GM12872 (cell line): ENCODE data around the gene RIMS3.

Source experiments
- TF ChIP-seq, protein P1 (sequence below): IDR thresholded peaks from 3 replicates; pipeline ENCODE4 v1.5.1; 2011; ENCODE audit warnings: low read depth, mild to moderate bottlenecking, low read length, moderate library complexity; ENCODE audit not compliant: insufficient read depth

RIMS3 gene

DNA sequence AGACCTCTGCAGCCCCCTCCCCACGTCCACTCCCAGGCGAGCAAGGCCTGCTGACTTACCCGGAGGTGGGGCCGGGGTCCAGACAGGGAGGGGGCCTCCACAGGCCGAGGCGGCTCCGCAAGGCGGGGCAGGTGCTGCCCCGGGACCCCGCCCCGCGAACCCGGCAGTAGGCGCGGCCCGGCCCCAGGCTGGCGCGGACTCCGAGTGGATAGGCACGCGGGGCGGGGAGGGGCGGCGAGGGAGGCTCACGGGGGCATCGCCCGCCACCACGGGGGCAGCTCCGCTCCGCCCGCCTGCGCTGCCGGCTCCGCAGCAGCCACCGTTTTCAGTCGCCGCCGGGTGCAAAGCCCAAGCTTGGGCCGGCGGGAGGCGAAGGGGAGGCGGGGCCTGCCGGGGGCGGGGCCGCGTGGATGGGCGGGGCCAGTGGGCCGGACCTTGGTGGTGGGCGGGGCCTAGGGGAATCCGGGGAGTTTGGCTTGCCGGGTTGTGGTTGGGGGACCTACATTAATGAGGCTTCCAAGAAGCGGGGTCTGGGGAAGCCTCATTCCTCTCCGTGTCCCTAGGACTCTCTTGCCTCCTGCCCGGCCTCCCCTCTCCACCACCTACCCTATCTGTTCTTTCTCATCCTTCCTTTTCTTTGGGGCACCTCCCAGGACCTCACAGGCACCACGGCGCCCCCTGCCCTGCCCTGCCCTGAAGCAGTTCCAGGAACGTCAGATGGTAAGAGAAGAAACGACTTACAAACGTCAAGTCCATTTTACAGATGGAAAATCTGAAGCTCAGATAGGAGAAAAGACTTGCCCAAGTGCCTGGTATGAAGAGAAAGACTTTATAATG is at the start of gene RIMS3:
RIMS3 (minus strand) TSS at position 348 of the 837 bp plus-strand sequence. CDS start 23,757 bp downstream, outside the sequence.
- TF ChIP-seq, protein P1, sequence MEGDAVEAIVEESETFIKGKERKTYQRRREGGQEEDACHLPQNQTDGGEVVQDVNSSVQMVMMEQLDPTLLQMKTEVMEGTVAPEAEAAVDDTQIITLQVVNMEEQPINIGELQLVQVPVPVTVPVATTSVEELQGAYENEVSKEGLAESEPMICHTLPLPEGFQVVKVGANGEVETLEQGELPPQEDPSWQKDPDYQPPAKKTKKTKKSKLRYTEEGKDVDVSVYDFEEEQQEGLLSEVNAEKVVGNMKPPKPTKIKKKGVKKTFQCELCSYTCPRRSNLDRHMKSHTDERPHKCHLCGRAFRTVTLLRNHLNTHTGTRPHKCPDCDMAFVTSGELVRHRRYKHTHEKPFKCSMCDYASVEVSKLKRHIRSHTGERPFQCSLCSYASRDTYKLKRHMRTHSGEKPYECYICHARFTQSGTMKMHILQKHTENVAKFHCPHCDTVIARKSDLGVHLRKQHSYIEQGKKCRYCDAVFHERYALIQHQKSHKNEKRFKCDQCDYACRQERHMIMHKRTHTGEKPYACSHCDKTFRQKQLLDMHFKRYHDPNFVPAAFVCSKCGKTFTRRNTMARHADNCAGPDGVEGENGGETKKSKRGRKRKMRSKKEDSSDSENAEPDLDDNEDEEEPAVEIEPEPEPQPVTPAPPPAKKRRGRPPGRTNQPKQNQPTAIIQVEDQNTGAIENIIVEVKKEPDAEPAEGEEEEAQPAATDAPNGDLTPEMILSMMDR: peak; percentile 35

DNA sequence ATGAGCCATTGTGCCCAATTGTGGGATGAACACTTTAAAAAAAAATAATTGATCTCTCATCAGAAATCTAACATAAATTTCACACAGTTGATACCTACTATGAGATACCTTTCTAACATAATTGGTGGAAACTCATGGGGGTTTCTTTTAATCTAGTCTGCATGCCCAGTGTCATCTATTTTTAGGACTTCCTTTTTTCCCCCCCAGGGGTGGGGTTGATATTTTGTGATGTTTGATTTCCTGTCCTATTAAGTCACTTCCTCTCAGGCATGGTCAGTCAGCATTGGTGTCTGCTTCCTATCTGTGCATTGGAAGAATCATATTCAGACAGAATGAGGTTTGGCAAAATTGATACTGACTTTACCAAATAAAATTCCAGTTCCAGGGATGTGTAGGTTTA is 47.5 kb upstream of the RIMS3 start:
- TF ChIP-seq, protein P1: no peak

DNA sequence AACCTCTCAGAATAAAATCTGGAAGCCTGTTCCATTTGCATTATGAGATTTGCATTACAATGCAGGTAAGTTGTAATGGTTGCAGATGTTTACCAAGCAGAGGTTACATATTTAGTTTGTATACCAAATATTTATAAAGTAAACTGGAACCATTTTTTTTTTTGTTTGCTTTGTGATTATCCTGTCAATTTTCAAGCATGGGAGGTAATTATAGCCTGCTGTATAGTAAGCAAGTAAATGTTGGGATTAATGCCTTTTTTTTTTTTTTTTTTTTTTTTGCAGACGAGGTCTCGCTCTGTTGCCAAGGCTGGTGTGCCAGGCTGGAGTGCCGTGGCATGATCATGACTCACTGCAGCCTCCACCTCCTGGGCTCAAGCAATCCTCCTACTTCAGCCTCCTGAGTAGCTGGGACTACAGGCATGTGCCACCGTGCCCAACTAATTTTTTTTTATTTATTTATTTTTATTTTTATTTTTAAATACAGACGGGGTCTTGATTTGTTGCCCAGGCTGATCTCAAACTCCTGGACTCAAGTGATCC is 47.0 kb upstream of the RIMS3 start:
- TF ChIP-seq, protein P1: no peak

DNA sequence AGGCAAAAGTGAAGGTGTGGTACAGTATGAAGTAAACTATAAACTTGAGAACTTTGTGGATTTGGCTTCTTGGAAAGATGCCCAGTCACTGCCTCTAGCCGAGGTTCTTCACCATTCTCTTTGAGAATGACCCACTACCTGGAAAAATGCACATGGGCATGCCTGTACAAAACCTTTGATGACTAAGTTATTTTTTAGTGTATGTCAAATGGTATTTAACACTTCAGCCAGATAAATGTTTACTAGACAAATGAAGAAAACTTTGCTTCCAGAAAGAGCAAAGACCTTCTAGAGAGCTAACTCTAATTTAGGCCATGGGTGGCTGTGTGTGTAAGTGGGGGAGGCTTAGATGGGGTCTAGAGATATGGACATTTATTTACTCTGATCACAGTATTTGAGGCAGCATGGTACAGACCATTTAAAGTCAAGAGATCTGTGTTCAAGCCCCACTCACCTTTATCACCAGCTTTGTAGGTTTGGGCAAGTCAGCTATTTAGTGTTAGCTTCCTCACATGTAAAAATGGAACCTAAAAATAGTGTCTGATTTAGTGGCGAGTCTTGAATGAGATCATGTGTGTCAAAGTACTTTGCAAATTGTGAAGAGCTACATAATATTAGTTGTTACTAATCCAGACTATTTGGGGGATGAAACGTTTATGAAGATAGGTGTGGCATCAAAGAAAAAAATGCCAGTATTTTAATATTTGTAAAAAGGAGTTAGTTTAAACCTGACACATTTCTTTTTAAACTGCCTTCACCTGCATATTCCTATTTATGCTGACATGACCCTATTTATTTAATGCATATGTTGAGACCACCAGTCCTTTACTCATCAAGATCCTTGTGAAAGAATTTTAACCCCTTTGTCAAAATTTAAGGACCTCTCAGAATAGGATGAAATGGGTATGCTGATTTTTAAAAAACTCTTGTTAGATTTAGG is 46.3 kb upstream of the RIMS3 start:
- TF ChIP-seq, protein P1: no peak

DNA sequence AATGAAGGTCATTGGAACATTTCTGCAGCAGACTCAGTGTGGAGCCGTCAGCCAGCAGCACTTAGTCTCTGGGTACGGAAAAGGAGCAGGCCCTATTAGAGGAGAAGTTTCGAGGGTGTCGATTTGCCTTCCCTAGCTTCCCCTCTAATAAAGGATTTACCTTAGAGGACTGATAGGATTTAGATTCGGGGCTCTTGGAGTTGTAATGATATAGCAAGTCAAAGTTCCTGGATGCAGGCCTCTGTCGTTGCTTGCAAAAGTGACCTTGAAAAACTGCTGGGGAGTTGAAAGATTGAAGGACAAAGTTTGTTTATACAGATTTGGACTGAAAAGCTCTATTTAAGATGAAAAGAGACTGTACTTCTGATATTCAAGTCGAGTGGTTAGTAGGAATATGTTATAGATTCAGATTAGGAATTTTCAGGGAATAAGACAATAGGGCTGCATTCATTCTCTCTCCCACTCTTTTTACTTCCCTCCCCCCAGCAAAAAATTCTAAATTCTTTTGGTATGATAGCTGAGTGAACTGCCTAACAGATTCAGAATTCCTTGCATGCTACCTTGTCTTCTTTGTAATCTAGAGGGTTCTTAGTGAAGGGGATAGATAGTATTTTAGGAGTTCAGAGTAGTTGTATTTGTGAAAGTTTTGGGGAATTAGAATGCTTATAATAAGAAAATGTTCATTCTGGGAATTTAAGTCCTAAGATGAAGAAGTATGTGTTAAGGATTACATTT is 45.3 kb upstream of the RIMS3 start:
- TF ChIP-seq, protein P1: no peak

DNA sequence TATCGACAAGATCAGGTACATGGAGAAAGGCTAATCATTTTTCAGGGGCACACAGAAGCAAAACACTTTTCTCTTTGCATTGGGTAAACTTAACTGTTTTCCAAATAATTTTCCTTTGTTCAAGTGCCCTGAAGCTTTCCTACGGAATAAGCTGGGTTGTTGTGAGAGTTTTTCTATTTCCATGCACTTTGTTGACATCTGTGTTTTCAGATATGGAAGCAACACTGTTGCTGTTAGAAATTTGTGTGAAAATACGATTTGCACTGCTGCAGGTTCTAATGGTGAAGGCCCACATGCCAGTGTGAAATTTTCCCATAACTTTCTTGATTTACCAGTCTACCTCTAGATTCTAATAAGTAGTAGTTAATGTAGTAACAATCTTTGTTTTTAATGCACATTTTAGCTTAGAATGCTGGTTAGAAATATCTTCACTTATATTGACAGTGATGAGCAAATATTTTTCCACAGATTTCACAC is 44.4 kb upstream of the RIMS3 start:
- TF ChIP-seq, protein P1: no peak
